ENCODE results near the gene HGF. TPM values are rescaled to one million over a fixed set of nuclear protein-coding genes. Genes with fewer than 3 reads are reported as not detected.

Gene HGF
- total and polyA plus RNA-seq, 10 of the 15 experiments (the other 5 are each of a cell fraction or from before 2014, with no cell fraction given), result 0.10 to 1.7 (median 0.99) TPM

DNA sequence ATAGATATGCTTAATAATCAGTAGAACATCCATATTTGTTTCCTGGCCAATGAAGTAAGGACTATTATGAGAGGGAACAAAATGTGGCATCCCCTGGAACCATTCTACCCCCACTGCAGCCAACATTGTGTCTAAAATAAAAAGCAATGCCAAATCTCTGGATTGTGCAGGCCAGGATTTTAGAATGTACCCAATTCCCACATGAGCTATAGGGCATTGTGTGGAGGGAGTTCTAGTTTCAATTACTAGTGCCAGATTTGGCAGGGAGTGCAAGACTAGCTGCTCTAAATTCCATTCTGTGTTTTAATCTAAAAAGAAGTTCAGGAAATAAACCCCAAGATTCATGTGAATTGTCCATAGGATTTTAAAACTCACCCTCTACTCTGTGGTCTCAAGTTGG is 112.3 kb downstream of the HGF start:
- Histone ChIP-seq H2AFZ (ENCODE audit: control insufficient read depth, low read depth, low read length) (no peak overlapping the region), H4K20me1 (ENCODE audit: control insufficient read depth, insufficient read depth) (no peaks in the 10 kb centered on the region), H3K4me1 (ENCODE audit: control insufficient read depth, insufficient read depth, low read length) (no peaks in the 10 kb centered on the region), H3K4me3 (no peak overlapping the region), H3K4me2 (ENCODE audit: control insufficient read depth, insufficient read depth) (no peak overlapping the region), H3K9me3 (replicated peaks; ENCODE audit: control insufficient read depth, insufficient read depth, low read length) (no peaks in the 10 kb centered on the region; the same call in 1 of the 3 replicates), H3K36me3 (ENCODE audit: control insufficient read depth in 2 of 2, insufficient read depth in 2 of 2, low read length in 1 of 2) (no peaks in the 10 kb centered on the region), H3K79me2 (ENCODE audit: control insufficient read depth, insufficient read depth, low read length) (no peaks in the 10 kb centered on the region), H3K9ac (ENCODE audit: control insufficient read depth, insufficient read depth, low read length) (no peak overlapping the region), H3K27ac (ENCODE audit: control insufficient read depth, insufficient read depth) (no peak overlapping the region), H3K27me3 (replicated peaks in 1 of 2; ENCODE audit: control insufficient read depth in 2 of 2, insufficient read depth in 2 of 2, low read length in 1 of 2) (no peaks in the 10 kb centered on the region)
- SMC1A ChIA-PET (ENCODE audit: uncharacterized antibody, unreplicated experiment), result interaction anchor here (1.0 to 2.0 kb wide), 2 partner anchors 16 to 22 kb away, joined by 3 to 5 read pairs; no protein-coding TSS in a partner anchor
- POLR2A ChIA-PET, result no interaction called here
- CTCF ChIA-PET, result interaction anchor here (0.7 to 1.0 kb wide), 2 partner anchors 156 to 158 kb away, joined by 3 read pairs; no protein-coding TSS in a partner anchor
- intact Hi-C loops (cut with micrococcal nuclease; ENCODE audit: unreplicated experiment) (no loop called here), in situ Hi-C loops (cut with MboI) (no loop called here)
- RAD21 ChIA-PET (ENCODE audit: unreplicated experiment), result interaction anchor here (1.6 kb wide), 1 partner anchor 36 kb away, joined by 4 read pairs; no protein-coding TSS in a partner anchor
- FAIRE-seq (no peak), DNase-seq (ENCODE audit: low read depth, low spot score) (no peak), ATAC-seq (no peak)
- BruUV-seq (replicated peaks), result no TSS peak
- TF ChIP-seq CHD4 (IDR thresholded peaks at IDR 0.05) (no peak), MYB (IDR thresholded peaks at IDR 0.05; ENCODE audit: borderline replicate concordance, low read depth, low read length) (no peak), SREBF1 (IDR thresholded peaks at IDR 0.05; ENCODE audit: low read length) (no peak), SRF (IDR thresholded peaks at IDR 0.05; ENCODE audit: low read depth in 2 of 2, low read length in 2 of 2) (no peak), RELA (IDR thresholded peaks at IDR 0.05; ENCODE audit: borderline replicate concordance, partially characterized antibody) (no peak), NKRF (conservative IDR thresholded peaks at IDR 0.05) (no peak), FOXK2 (IDR thresholded peaks at IDR 0.05) (no peak), CEBPB (IDR thresholded peaks at IDR 0.05; ENCODE audit: borderline replicate concordance in 1 of 2, low read depth in 2 of 2, low read length in 2 of 2) (no peak), TCF3 (IDR thresholded peaks at IDR 0.05; ENCODE audit: borderline replicate concordance, insufficient read depth, low read depth, low read length) (no peak), STAT3 (IDR thresholded peaks at IDR 0.05; ENCODE audit: low read depth, low read length) (no peak), NBN (IDR thresholded peaks at IDR 0.05) (no peak)

Data from GM12878 (cell line).